H9 (cell line): ENCODE results near the gene TLE4. TPM values are rescaled to one million over a fixed set of nuclear protein-coding genes. Genes with fewer than 3 reads are reported as not detected.

Source experiments
- DNase-seq: peaks from one replicate; pipeline ENCODE4 v3.0.0-alpha.2; 2017
- H2AFZ ChIP-seq: one replicate; pipeline ENCODE4 v1.6.1; 2013; ENCODE audit warnings: mild to moderate bottlenecking, low read length, control low read depth, moderate library complexity
- H2AK5ac ChIP-seq: 2 replicates; pipeline ENCODE4 v1.6.1; 2013; ENCODE audit warnings: low read length, control low read depth, mixed read lengths; ENCODE audit not compliant: insufficient read length
- H2BK120ac ChIP-seq: one replicate; pipeline ENCODE4 v1.6.1; 2013; ENCODE audit warnings: low read depth, mild to moderate bottlenecking, low read length, control low read depth, inconsistent platforms; ENCODE audit not compliant: poor library complexity, severe bottlenecking
- H2BK12ac ChIP-seq: 2 replicates; pipeline ENCODE4 v1.6.1; 2013; ENCODE audit warnings: low read length, control low read depth, mixed read lengths, low read depth; ENCODE audit not compliant: insufficient read length
- H2BK15ac ChIP-seq: 2 replicates; pipeline ENCODE4 v1.6.1; 2013; ENCODE audit warnings: low read depth, low read length, control low read depth
- H2BK20ac ChIP-seq: one replicate; pipeline ENCODE4 v1.6.1; 2013; ENCODE audit warnings: low read depth, mild to moderate bottlenecking, low read length, control low read depth, inconsistent platforms; ENCODE audit not compliant: poor library complexity, severe bottlenecking
- H2BK5ac ChIP-seq: 2 replicates; pipeline ENCODE4 v1.6.1; 2013; ENCODE audit warnings: low read length, control low read depth, mixed read lengths; ENCODE audit not compliant: insufficient read length
- H3K14ac ChIP-seq: 2 replicates; pipeline ENCODE4 v1.6.1; 2013; ENCODE audit warnings: low read length, control low read depth; ENCODE audit not compliant: insufficient read depth
- H3K18ac ChIP-seq: 2 replicates; pipeline ENCODE4 v1.6.1; 2013; ENCODE audit warnings: low read depth, mild to moderate bottlenecking, mixed read lengths, low read length, control low read depth; ENCODE audit not compliant: insufficient read length
- H3K23ac ChIP-seq: 2 replicates; pipeline ENCODE4 v1.6.1; 2013; ENCODE audit warnings: low read length, control low read depth, mixed read lengths, low read depth; ENCODE audit not compliant: insufficient read length
- H3K23me2 ChIP-seq: 2 replicates; pipeline ENCODE4 v1.6.1; 2013; ENCODE audit warnings: low read depth, mild to moderate bottlenecking, mixed read lengths, low read length, control low read depth; ENCODE audit not compliant: insufficient read length, poor library complexity, severe bottlenecking
- H3K27ac ChIP-seq: 2 replicates; pipeline ENCODE4 v1.5.1; 2013; ENCODE audit warnings: low read length, control low read depth, mixed read lengths, low read depth; ENCODE audit not compliant: insufficient read length
- H3K27me3 ChIP-seq: 2 replicates; pipeline ENCODE4 v1.6.1; 2013; ENCODE audit warnings: low read length, control low read depth, inconsistent platforms; ENCODE audit not compliant: insufficient read depth
- H3K4ac ChIP-seq: 2 replicates; pipeline ENCODE4 v1.6.1; 2013; ENCODE audit warnings: low read depth, mild to moderate bottlenecking, control low read depth, inconsistent platforms, low read length, moderate library complexity
- H3K4me1 ChIP-seq: 2 replicates; pipeline ENCODE4 v1.6.1; 2013; ENCODE audit warnings: low read length, control low read depth, inconsistent platforms; ENCODE audit not compliant: insufficient read depth
- H3K4me2 ChIP-seq: 2 replicates; pipeline ENCODE4 v1.6.1; 2013; ENCODE audit warnings: low read length, control low read depth, mixed read lengths; ENCODE audit not compliant: insufficient read length, insufficient read depth
- H3K56ac ChIP-seq: 2 replicates; pipeline ENCODE4 v1.6.1; 2013; ENCODE audit warnings: low read depth, mild to moderate bottlenecking, mixed read lengths, low read length, control low read depth; ENCODE audit not compliant: insufficient read length
- H3K79me1 ChIP-seq: 2 replicates; pipeline ENCODE4 v1.6.1; 2013; ENCODE audit warnings: low read depth, mild to moderate bottlenecking, moderate library complexity, low read length, control low read depth, inconsistent platforms; ENCODE audit not compliant: insufficient read depth, poor library complexity, severe bottlenecking
- H3K79me2 ChIP-seq: 2 replicates; pipeline ENCODE4 v1.6.1; 2013; ENCODE audit warnings: low read length, control low read depth, inconsistent platforms; ENCODE audit not compliant: insufficient read depth
- H3K9ac ChIP-seq: 2 replicates; pipeline ENCODE4 v1.6.1; 2013; ENCODE audit warnings: low read length, control low read depth, mixed read lengths; ENCODE audit not compliant: insufficient read length; ENCODE audit errors: extremely low read depth
- H3K9me3 ChIP-seq: one replicate; pipeline ENCODE4 v1.6.1; 2013; ENCODE audit warnings: low read depth, low read length, inconsistent platforms; ENCODE audit not compliant: control insufficient read depth
- H3T11ph ChIP-seq: one replicate; pipeline ENCODE4 v1.6.1; 2013; ENCODE audit warnings: mild to moderate bottlenecking, low read length, control low read depth, inconsistent platforms
- H4K20me1 ChIP-seq: one replicate; pipeline ENCODE4 v1.6.1; 2013; ENCODE audit not compliant: control insufficient read depth, insufficient read length, insufficient read depth
- H4K5ac ChIP-seq: 2 replicates; pipeline ENCODE4 v1.6.1; 2013; ENCODE audit warnings: low read depth, mild to moderate bottlenecking, mixed read lengths, low read length, control low read depth; ENCODE audit not compliant: insufficient read length
- H4K8ac ChIP-seq: replicated peaks from 2 replicates; pipeline ENCODE4 v1.6.1; 2013; ENCODE audit warnings: low read length, control low read depth, mixed read lengths, low read depth; ENCODE audit not compliant: insufficient read length
- H4K91ac ChIP-seq: 2 replicates; pipeline ENCODE4 v1.6.1; 2013; ENCODE audit warnings: low read depth, mild to moderate bottlenecking, moderate library complexity, mixed read lengths, low read length, control low read depth; ENCODE audit not compliant: insufficient read length
- H3K27ac Mint-ChIP-seq, 3 experiments: 2 replicates in 2 of 3; 3 replicates in 1 of 3; pipeline ENCODE4 v1.8.0; 2020 to 2021; ENCODE audit warnings: mixed read lengths in 3 of 3, mild to moderate bottlenecking in 1 of 3, moderate library complexity in 1 of 3
- H3K27me3 Mint-ChIP-seq: 2 replicates; pipeline ENCODE4 v1.8.0; 2021; ENCODE audit warnings: low read depth, mild to moderate bottlenecking, moderate library complexity, mixed read lengths
- H3K36me3 Mint-ChIP-seq, 3 experiments: 2 replicates in 2 of 3; 3 replicates in 1 of 3; pipeline ENCODE4 v1.8.0; 2020 to 2021; ENCODE audit warnings: low read depth in 3 of 3, mixed read lengths in 3 of 3; ENCODE audit not compliant: insufficient read depth in 1 of 3
- H3K4me1 Mint-ChIP-seq, 2 experiments: 2 replicates each; pipeline ENCODE4 v1.8.0; 2020; ENCODE audit warnings: mixed read lengths in 2 of 2
- H3K4me3 Mint-ChIP-seq, 2 experiments: 2 replicates in 1 of 2; 3 replicates in 1 of 2; pipeline ENCODE4 v1.8.0; 2020 to 2021; ENCODE audit warnings: mild to moderate bottlenecking in 2 of 2, mixed read lengths in 2 of 2, moderate library complexity in 1 of 2
- H3K9me3 Mint-ChIP-seq, 2 experiments: 2 replicates in 1 of 2; 3 replicates in 1 of 2; pipeline ENCODE4 v1.8.0; 2020; ENCODE audit warnings: mild to moderate bottlenecking in 2 of 2, mixed read lengths in 2 of 2, moderate library complexity in 1 of 2
- CTCF ChIP-seq: fragments of 200-600 bp; sonication (generic); conservative IDR thresholded peaks from 3 replicates; pipeline ENCODE4 v1.8.0; 2021; ENCODE audit warnings: antibody characterized with exemption, mild to moderate bottlenecking
- WGBS: extraction: QIAGEN DNeasy Blood & Tissue Kit; methylation state at CpG from one replicate; pipeline ENCODE4 v1.1.7; 2013; ENCODE audit warnings: missing lambda C conversion rate, low lambda C conversion rate, mixed read lengths; ENCODE audit not compliant: insufficient read length; ENCODE audit errors: extremely low coverage; 5-methylcytosine and 5-hydroxymethylcytosine counted together
- total RNA-seq: library from RNA; stranded (reverse); gene quantifications from 2 replicates; pipeline ENCODE4 v1.2.1, GENCODE V29; 2021

Gene TLE4
- total RNA-seq, 1 experiment from 2014 or later, result 35.1 TPM

GRCh38 chr9:79698967-79699366 lies 127.2 kb downstream of the TLE4 start:
- no peak overlapping the region for H4K5ac ChIP-seq
- Mint-ChIP-seq H3K36me3 (peaks cover 0 to 6% (median under 1%) of the 10 kb centered on the region in 3 experiments; a peak in 2 of 7 replicates), H3K27me3 (no peaks in the 10 kb centered on the region), H3K4me1 (peaks cover 40 to 46% of the 10 kb centered on the region in 2 experiments), H3K9me3 (no peaks in the 10 kb centered on the region), H3K4me3 (no peak overlapping the region), H3K27ac (no peak overlapping the region)
- H3K9ac ChIP-seq, result no peak overlapping the region
- H3K27ac ChIP-seq, result no peak overlapping the region
- H3K79me1 ChIP-seq, result no peaks in the 10 kb centered on the region
- no peaks in the 10 kb centered on the region for H4K20me1 ChIP-seq
- H3K9me3 ChIP-seq, result no peaks in the 10 kb centered on the region
- TF ChIP-seq CTCF, result no peak
- H2BK20ac ChIP-seq, result no peak overlapping the region
- no peaks in the 10 kb centered on the region for H3K27me3 ChIP-seq
- WGBS, result no CpG with 5 or more reads among the region's 2 CpGs
- H2AK5ac ChIP-seq, result no peak overlapping the region
- H2BK12ac ChIP-seq, result no peak overlapping the region
- no peak overlapping the region for H3K23ac ChIP-seq
- H3K14ac ChIP-seq, result no peak overlapping the region
- no peak overlapping the region for H3K4ac ChIP-seq
- no peak overlapping the region for H3K56ac ChIP-seq
- DNase-seq, result no peak
- H2BK5ac ChIP-seq, result no peak overlapping the region
- H3K18ac ChIP-seq, result no peak overlapping the region
- no peak overlapping the region for H2BK120ac ChIP-seq
- H4K8ac ChIP-seq, result no peak overlapping the region
- no peak overlapping the region for H3T11ph ChIP-seq
- no peak overlapping the region for H3K4me2 ChIP-seq
- H3K4me1 ChIP-seq, result peaks cover 1% of the 10 kb centered on the region; the same call in 1 of the 2 replicates
- no peak overlapping the region for H4K91ac ChIP-seq
- no peak overlapping the region for H2BK15ac ChIP-seq
- H2AFZ ChIP-seq, result no peak overlapping the region
- no peaks in the 10 kb centered on the region for H3K79me2 ChIP-seq
- no peaks in the 10 kb centered on the region for H3K23me2 ChIP-seq
